HFFc6 (cell line): ENCODE results near the gene PELI2. TPM values are rescaled to one million over a fixed set of nuclear protein-coding genes. Genes with fewer than 3 reads are reported as not detected.

Source experiments
- DNase-seq: peaks from one replicate; pipeline ENCODE4 v3.0.0-alpha.2; 2018
- H3K27ac Mint-ChIP-seq: 2 replicates; pipeline ENCODE4 v1.8.0; 2020; ENCODE audit warnings: mild to moderate bottlenecking, mixed read lengths
- H3K27me3 Mint-ChIP-seq: 2 replicates; pipeline ENCODE4 v1.8.0; 2021; ENCODE audit warnings: mild to moderate bottlenecking, moderate library complexity, mixed read lengths; ENCODE audit not compliant: insufficient read depth
- H3K36me3 Mint-ChIP-seq: 2 replicates; pipeline ENCODE4 v1.8.0; 2021; ENCODE audit warnings: low read depth, mixed read lengths
- H3K4me1 Mint-ChIP-seq: 2 replicates; pipeline ENCODE4 v1.8.0; 2020; ENCODE audit warnings: low read depth, mixed read lengths
- H3K4me3 Mint-ChIP-seq: 2 replicates; pipeline ENCODE4 v1.8.0; 2020; ENCODE audit warnings: mild to moderate bottlenecking, moderate library complexity, mixed read lengths
- H3K9me3 Mint-ChIP-seq: 2 replicates; pipeline ENCODE4 v1.8.0; 2020; ENCODE audit warnings: mild to moderate bottlenecking, mixed read lengths
- CTCF ChIP-seq: fragments of 200-600 bp; sonication (generic); IDR thresholded peaks from 2 replicates; pipeline ENCODE4 v1.5.0; 2021; ENCODE audit warnings: antibody characterized with exemption, mild to moderate bottlenecking
- total RNA-seq, 6 experiments: library from RNA; stranded (reverse); fragmentation: NEBNext Ultra II Directional; extraction: Animal tissue kit (Norgen Biotek cat#: 25700); gene quantifications; 2 replicates in 1 of 6; 3 replicates in 5 of 6; pipeline ENCODE4 v1.2.3, GENCODE V29; 2021

The PELI2 gene
- total RNA-seq, 6 experiments from 2014 or later = 0.69 to 5.9 (median 4.6) TPM

- Mint-ChIP-seq H3K27me3 (no peaks in the 10 kb centered on the region), H3K4me3 (no peak overlapping the region), H3K36me3 (no peaks in the 10 kb centered on the region), H3K27ac (no peak overlapping the region), H3K4me1 (no peaks in the 10 kb centered on the region), H3K9me3 (no peaks in the 10 kb centered on the region)
- TF ChIP-seq CTCF = no peak
- no peak for DNase-seq
These were observed 98.6 kb downstream of the PELI2 start for GRCh38 chr14:56216626-56217379.

- Mint-ChIP-seq H3K9me3 (no peaks in the 10 kb centered on the region), H3K4me1 (no peaks in the 10 kb centered on the region), H3K36me3 (no peaks in the 10 kb centered on the region), H3K27ac (no peak overlapping the region), H3K27me3 (no peaks in the 10 kb centered on the region), H3K4me3 (no peak overlapping the region)
- TF ChIP-seq CTCF = no peak
- DNase-seq = no peak
These were observed 99.3 kb downstream of the PELI2 start for GRCh38 chr14:56217380-56218045.

- no peak for DNase-seq
- H3K4me3 Mint-ChIP-seq = no peak overlapping the region
These were observed 101.6 kb downstream of the PELI2 start for GRCh38 chr14:56219666-56220413.

GRCh38 chr14:56221382-56222128, 103.3 kb downstream of the PELI2 start:
- Mint-ChIP-seq H3K36me3 (no peaks in the 10 kb centered on the region), H3K27me3 (no peaks in the 10 kb centered on the region; the same call in 1 of the 2 replicates), H3K4me1 (no peaks in the 10 kb centered on the region), H3K4me3 (no peak overlapping the region), H3K27ac (no peak overlapping the region), H3K9me3 (no peaks in the 10 kb centered on the region)
- no peak for DNase-seq
- no peak for TF ChIP-seq CTCF

More at GRCh38 chr14:56219666-56220413, 101.6 kb downstream of the PELI2 start:
- Mint-ChIP-seq H3K4me1 (no peaks in the 10 kb centered on the region), H3K27me3 (no peaks in the 10 kb centered on the region), H3K36me3 (no peaks in the 10 kb centered on the region), H3K27ac (no peak overlapping the region), H3K9me3 (no peaks in the 10 kb centered on the region)
- TF ChIP-seq CTCF = no peak

- no peaks in the 10 kb centered on the region for H3K4me1 Mint-ChIP-seq
- peak; percentile 18; the same call in 1 of the 2 replicates for TF ChIP-seq CTCF
- H3K9me3 Mint-ChIP-seq = no peaks in the 10 kb centered on the region
- no peaks in the 10 kb centered on the region for H3K36me3 Mint-ChIP-seq
- H3K27ac Mint-ChIP-seq = no peak overlapping the region
- DNase-seq = no peak
- no peak overlapping the region for H3K4me3 Mint-ChIP-seq
- H3K27me3 Mint-ChIP-seq = no peaks in the 10 kb centered on the region; the same call in 1 of the 2 replicates
These were observed 106.0 kb downstream of the PELI2 start for GRCh38 chr14:56224229-56224628.
